Fibroblast of the aortic adventitia (primary cell): ENCODE data around the gene ZFAND3. TPM values are rescaled to one million over a fixed set of nuclear protein-coding genes. Genes with fewer than 3 reads are reported as not detected.

Experiments
- DNase-seq: peaks from one replicate; pipeline ENCODE4 v3.0.0-alpha.2; 2010; ENCODE audit warnings: low read depth
- H3K4me3 ChIP-seq: 2 replicates; pipeline ENCODE4 v1.5.1; 2011; ENCODE audit warnings: low read depth, mild to moderate bottlenecking, control low read depth, low read length, moderate library complexity
- CTCF ChIP-seq: IDR thresholded peaks from 2 replicates; pipeline ENCODE4 v1.5.1; 2011; ENCODE audit warnings: mild to moderate bottlenecking, low read length, control low read depth, inconsistent platforms; ENCODE audit not compliant: insufficient read depth
- total RNA-seq: library from RNA; depleted of rRNA; stranded (reverse); fragments of >200 nt; gene quantifications from 2 replicates; pipeline ENCODE4 v1.2.3, GENCODE V29; 2012; ENCODE audit warnings: low replicate concordance

Gene ZFAND3
- total RNA-seq, 1 donor, result 31.3 TPM

- DNase-seq, result no peak
- no peak overlapping the region for H3K4me3 ChIP-seq
- no peak for TF ChIP-seq CTCF
These were observed 103.0 kb downstream of the ZFAND3 start for GRCh38 chr6:37922563-37922962.

GRCh38 chr6:37923514-37923913 lies 104.0 kb downstream of the ZFAND3 start:
- TF ChIP-seq CTCF, result no peak
- no peak overlapping the region for H3K4me3 ChIP-seq
- DNase-seq, result no peak

- no peak for DNase-seq
- H3K4me3 ChIP-seq, result no peak overlapping the region
- no peak for TF ChIP-seq CTCF
These were observed 107.1 kb downstream of the ZFAND3 start for GRCh38 chr6:37926661-37927060.

GRCh38 chr6:37928217-37928616 lies 108.7 kb downstream of the ZFAND3 start:
- no peak for TF ChIP-seq CTCF
- no peak overlapping the region for H3K4me3 ChIP-seq
- DNase-seq, result no peak

GRCh38 chr6:37930288-37930971 lies 110.9 kb downstream of the ZFAND3 start:
- no peak for TF ChIP-seq CTCF
- no peak overlapping the region for H3K4me3 ChIP-seq
- DNase-seq, result no peak

- DNase-seq, result no peak
- H3K4me3 ChIP-seq, result no peak overlapping the region
- TF ChIP-seq CTCF, result no peak
These were observed 111.5 kb downstream of the ZFAND3 start for GRCh38 chr6:37931066-37931465.

- DNase-seq, result no peak
- no peak for TF ChIP-seq CTCF
- H3K4me3 ChIP-seq, result no peak overlapping the region
These were observed 114.7 kb downstream of the ZFAND3 start for GRCh38 chr6:37934276-37934675.
